GM23248 (cell line): Measurements from ENCODE around the gene CNOT2. TPM values are rescaled to one million over a fixed set of nuclear protein-coding genes. Genes with fewer than 3 reads are reported as not detected.

Source experiments
- DNase-seq: peaks from one replicate; pipeline ENCODE4 v3.0.0-alpha.2; 2015
- H2AFZ ChIP-seq: fragments of 200-600 bp; sonication (generic); 2 replicates; pipeline ENCODE4 v1.6.1; 2016; ENCODE audit warnings: antibody characterized with exemption
- H3F3A ChIP-seq: fragments of 200-600 bp; sonication (generic); 2 replicates; pipeline ENCODE4 v1.6.1; 2016; ENCODE audit warnings: mild to moderate bottlenecking, antibody characterized with exemption, mixed run types; ENCODE audit not compliant: insufficient read depth
- H3K27ac ChIP-seq: fragments of 200-600 bp; sonication (generic); 2 replicates; pipeline ENCODE4 v1.5.1; 2016; ENCODE audit warnings: mild to moderate bottlenecking
- H3K27me3 ChIP-seq: fragments of 200-600 bp; sonication (generic); replicated peaks from 2 replicates; pipeline ENCODE4 v1.6.1; 2016; ENCODE audit warnings: mild to moderate bottlenecking; ENCODE audit not compliant: insufficient read depth
- H3K36me3 ChIP-seq: fragments of 200-600 bp; sonication (generic); 2 replicates; pipeline ENCODE4 v1.6.1; 2016; ENCODE audit warnings: low read depth, mild to moderate bottlenecking
- H3K4me1 ChIP-seq: fragments of 200-600 bp; sonication (generic); 2 replicates; pipeline ENCODE4 v1.6.1; 2016; ENCODE audit warnings: mild to moderate bottlenecking; ENCODE audit not compliant: insufficient read depth
- H3K4me2 ChIP-seq: fragments of 200-600 bp; sonication (generic); one replicate; pipeline ENCODE4 v1.6.1; 2016; ENCODE audit warnings: mild to moderate bottlenecking; ENCODE audit not compliant: unreplicated experiment
- H3K4me3 ChIP-seq: fragments of 200-600 bp; sonication (generic); 2 replicates; pipeline ENCODE4 v1.5.1; 2016; ENCODE audit warnings: mild to moderate bottlenecking
- H3K79me2 ChIP-seq: fragments of 200-600 bp; sonication (generic); 2 replicates; pipeline ENCODE4 v1.6.1; 2016; ENCODE audit warnings: mild to moderate bottlenecking; ENCODE audit not compliant: insufficient read depth
- H3K9ac ChIP-seq: fragments of 200-600 bp; sonication (generic); 2 replicates; pipeline ENCODE4 v1.6.1; 2016; ENCODE audit warnings: mild to moderate bottlenecking
- H3K9me2 ChIP-seq: fragments of 200-600 bp; sonication (generic); 2 replicates; pipeline ENCODE4 v1.6.1; 2016; ENCODE audit warnings: mixed run types, mild to moderate bottlenecking, moderate library complexity; ENCODE audit not compliant: insufficient read depth
- H3K9me3 ChIP-seq: fragments of 200-600 bp; sonication (generic); one replicate; pipeline ENCODE4 v1.6.1; 2017; ENCODE audit warnings: low read depth
- H4K20me1 ChIP-seq: fragments of 200-600 bp; sonication (generic); 2 replicates; pipeline ENCODE4 v1.6.0; 2016; ENCODE audit not compliant: insufficient read depth
- EZH2 ChIP-seq: fragments of 200-600 bp; sonication (generic); IDR thresholded peaks from 2 replicates; pipeline ENCODE4 v1.6.1; 2018; ENCODE audit warnings: antibody characterized with exemption, mild to moderate bottlenecking; ENCODE audit not compliant: insufficient read depth, poor library complexity, severe bottlenecking
- EZH2phosphoT487 ChIP-seq: fragments of 200-600 bp; sonication (generic); IDR thresholded peaks from 2 replicates; pipeline ENCODE4 v1.6.1; 2018; ENCODE audit warnings: antibody characterized with exemption, moderate library complexity, mild to moderate bottlenecking, low read depth; ENCODE audit not compliant: insufficient read depth
- WGBS, 2 experiments: methylation state at CpG; one replicate each; pipeline ENCODE4 v1.1.6; 2015 to 2017; ENCODE audit warnings: low lambda C conversion rate in 2 of 2, low coverage in 1 of 2; ENCODE audit errors: missing lambda C conversion rate in 2 of 2; 5-methylcytosine and 5-hydroxymethylcytosine counted together
- in situ Hi-C: fragments of 300-500 bp; cut with MboI; formaldehyde crosslinking; loops from 2 replicates; pipeline ENCODE4 v1.15.0; 2020
- polyA plus RNA-seq: library from polyadenylated mRNA; unstranded; fragments of >200 nt; fragmentation: Nextera tagmentation; extraction: Ambion mirVana; gene quantifications from 2 replicates; pipeline ENCODE4 v1.2.1, GENCODE V29; 2016
- total RNA-seq: library from RNA; depleted of rRNA; stranded (reverse); fragments of >200 nt; shearing (Covaris generic); gene quantifications from 2 replicates; pipeline ENCODE4 v1.2.3, GENCODE V29; 2014

CNOT2 gene
- total and polyA plus RNA-seq, 2 experiments from 2014 or later, result 74.3 to 92.4 TPM

DNA sequence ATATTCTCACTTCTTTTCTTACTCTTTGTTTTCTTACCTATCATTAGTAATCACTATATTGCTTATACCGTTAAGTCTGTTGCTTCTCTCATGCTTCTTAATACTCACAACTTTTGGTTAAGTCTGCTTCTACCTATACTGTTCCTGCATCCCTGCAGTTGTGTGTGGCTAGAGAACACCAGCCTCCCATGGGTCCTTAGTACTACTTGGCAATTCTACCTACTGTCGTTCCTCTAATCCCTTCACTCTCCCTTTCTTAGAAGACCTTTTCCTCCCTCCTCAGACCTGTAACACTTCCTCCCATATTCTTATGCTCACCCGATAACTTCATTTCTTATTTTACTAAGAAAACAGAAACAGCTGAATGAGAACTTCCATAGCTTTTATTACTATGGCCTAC lies 29.3 kb downstream of the CNOT2 start:
- H3K27me3 ChIP-seq, result no peaks in the 10 kb centered on the region
- H3K4me2 ChIP-seq, result no peak overlapping the region
- no peak for DNase-seq
- H4K20me1 ChIP-seq, result peaks cover 11% of the 10 kb centered on the region; the same call in 1 of the 2 replicates
- WGBS, 2 experiments, result 97 to 100% methylated on average over 3 of the region's 3 CpGs
- no peak overlapping the region for H3K27ac ChIP-seq
- no peaks in the 10 kb centered on the region for H3F3A ChIP-seq
- H3K79me2 ChIP-seq, result peaks cover 100% of the 10 kb centered on the region
- in situ Hi-C loops, result no loop called here
- 0 out of 2 replicates have a peak, but pooled peaks cover 4% of the 10 kb centered on the region for H3K4me1 ChIP-seq
- no peak overlapping the region for H3K9ac ChIP-seq
- TF ChIP-seq EZH2, result no peak
- TF ChIP-seq EZH2phosphoT487, result no peak
- H3K9me3 ChIP-seq, result no peaks in the 10 kb centered on the region
- H3K36me3 ChIP-seq, result no peaks in the 10 kb centered on the region
- no peak overlapping the region for H3K4me3 ChIP-seq
- no peaks in the 10 kb centered on the region for H3K9me2 ChIP-seq
- H2AFZ ChIP-seq, result no peak overlapping the region

DNA sequence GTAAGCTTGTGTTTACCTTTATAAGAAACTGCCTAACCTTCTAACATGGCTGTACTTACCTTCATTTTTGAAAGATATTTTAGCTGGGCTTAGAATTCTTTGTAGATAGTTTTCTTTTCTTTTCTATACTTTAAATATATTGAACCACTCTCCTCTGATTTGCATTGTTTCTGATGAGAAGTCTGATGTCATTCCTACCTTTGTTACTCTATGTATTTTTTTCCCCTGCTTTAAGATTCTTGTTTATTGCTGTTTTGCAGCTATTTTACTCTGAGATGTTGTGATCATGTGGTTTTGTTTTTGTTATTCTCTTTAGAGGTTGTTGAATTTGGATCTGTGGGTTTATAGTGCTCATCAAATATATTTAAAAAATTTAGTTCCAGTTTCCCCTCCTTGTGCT lies 31.8 kb downstream of the CNOT2 start:
- H2AFZ ChIP-seq, result no peak overlapping the region
- DNase-seq, result no peak
- H3K9me2 ChIP-seq, result no peaks in the 10 kb centered on the region
- peaks cover 6% of the 10 kb centered on the region; the same call in 1 of the 2 replicates for H4K20me1 ChIP-seq
- H3K27ac ChIP-seq, result no peak overlapping the region
- peaks cover 7% of the 10 kb centered on the region for H3K36me3 ChIP-seq
- H3K9me3 ChIP-seq, result no peaks in the 10 kb centered on the region
- in situ Hi-C loops, result no loop called here
- no peak overlapping the region for H3K4me2 ChIP-seq
- 0 out of 2 replicates have a peak, but pooled peaks cover 4% of the 10 kb centered on the region for H3K4me1 ChIP-seq
- H3K27me3 ChIP-seq, result no peaks in the 10 kb centered on the region
- no peak overlapping the region for H3K9ac ChIP-seq
- H3F3A ChIP-seq, result no peaks in the 10 kb centered on the region
- TF ChIP-seq EZH2 (no peak), EZH2phosphoT487 (no peak)
- H3K4me3 ChIP-seq, result no peak overlapping the region
- peaks cover 100% of the 10 kb centered on the region for H3K79me2 ChIP-seq

- no peak overlapping the region for H3K9ac ChIP-seq
- no peaks in the 10 kb centered on the region for H3K4me1 ChIP-seq
- H3K9me3 ChIP-seq, result no peaks in the 10 kb centered on the region
- peaks cover 100% of the 10 kb centered on the region for H3K79me2 ChIP-seq
- peaks cover 5% of the 10 kb centered on the region; the same call in 1 of the 2 replicates for H4K20me1 ChIP-seq
- no peak overlapping the region for H2AFZ ChIP-seq
- H3K9me2 ChIP-seq, result no peaks in the 10 kb centered on the region
- peaks cover 12% of the 10 kb centered on the region for H3K36me3 ChIP-seq
- in situ Hi-C loops, result no loop called here
- no peak for DNase-seq
- H3K27me3 ChIP-seq, result no peaks in the 10 kb centered on the region
- H3K4me2 ChIP-seq, result no peak overlapping the region
- no peaks in the 10 kb centered on the region for H3F3A ChIP-seq
- 91 to 93% methylated on average over 8 of the region's 8 CpGs for WGBS, 2 experiments
- no peak overlapping the region for H3K4me3 ChIP-seq
- TF ChIP-seq EZH2phosphoT487, result no peak
- H3K27ac ChIP-seq, result no peak overlapping the region
Observed at GRCh38 chr12:70277973-70278372, 34.7 kb downstream of the CNOT2 start.

DNA sequence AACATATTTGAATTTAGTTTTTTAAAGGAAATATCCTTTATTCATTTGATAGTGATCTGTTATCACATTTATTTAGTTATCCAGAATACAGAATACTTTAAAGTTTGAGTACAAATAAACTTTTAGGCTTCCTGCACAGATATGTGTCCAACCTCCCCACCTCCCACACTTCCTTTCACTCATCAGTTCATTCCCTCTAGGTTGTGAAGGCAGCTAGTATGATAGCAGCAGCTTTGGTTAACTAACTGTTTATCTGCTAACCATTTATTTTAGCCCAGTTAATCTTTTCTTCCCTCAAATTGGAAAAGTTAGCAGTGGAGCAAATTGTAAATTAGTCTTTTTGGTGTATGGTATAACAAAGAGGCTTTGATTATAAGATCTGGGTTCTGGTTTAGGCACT lies 35.7 kb downstream of the CNOT2 start:
- Histone ChIP-seq H3K79me2 (peaks cover 100% of the 10 kb centered on the region), H3K36me3 (peaks cover 12% of the 10 kb centered on the region), H3K9me2 (no peaks in the 10 kb centered on the region), H3K27me3 (no peaks in the 10 kb centered on the region), H3K4me3 (no peak overlapping the region), H3K9ac (no peak overlapping the region), H3K4me1 (no peaks in the 10 kb centered on the region), H3K4me2 (no peak overlapping the region), H3F3A (no peaks in the 10 kb centered on the region), H4K20me1 (no peaks in the 10 kb centered on the region; the same call in 1 of the 2 replicates), H3K9me3 (no peaks in the 10 kb centered on the region), H3K27ac (no peak overlapping the region), H2AFZ (no peak overlapping the region)
- TF ChIP-seq EZH2 (no peak), EZH2phosphoT487 (no peak)
- DNase-seq, result no peak
- in situ Hi-C loops, result no loop called here

- Histone ChIP-seq H3K27me3 (no peaks in the 10 kb centered on the region), H3K9me2 (no peaks in the 10 kb centered on the region), H3F3A (no peaks in the 10 kb centered on the region), H3K27ac (no peak overlapping the region), H3K79me2 (peaks cover 100% of the 10 kb centered on the region), H3K4me1 (no peaks in the 10 kb centered on the region), H3K36me3 (peaks cover 28% of the 10 kb centered on the region), H3K4me3 (no peak overlapping the region), H4K20me1 (no peaks in the 10 kb centered on the region), H3K9me3 (no peaks in the 10 kb centered on the region), H3K4me2 (no peak overlapping the region), H2AFZ (no peak overlapping the region), H3K9ac (no peak overlapping the region)
- no peak for TF ChIP-seq EZH2phosphoT487
- TF ChIP-seq EZH2, result no peak
- 98 to 99% methylated on average over 3 of the region's 3 CpGs for WGBS, 2 experiments
- DNase-seq, result no peak
- in situ Hi-C loops, result no loop called here
Observed at GRCh38 chr12:70283232-70283631, 40.0 kb downstream of the CNOT2 start.
